ENCODE results near the gene HARS1.

The HARS1 gene

GRCh38 chr5:140635291-140636257, 55.6 kb downstream of the HARS1 start:
- DNase-seq (ENCODE audit: insufficient read length, low spot score), result no peak
- TF ChIP-seq PAX5 (IDR thresholded peaks at IDR 0.05; ENCODE audit: insufficient read depth, low read length, severe bottlenecking), result no peak
- no peak for TF ChIP-seq POLR2A (IDR thresholded peaks at IDR 0.05; ENCODE audit: low read depth, low read length)
- TF ChIP-seq POLR2AphosphoS5 (IDR thresholded peaks at IDR 0.05; ENCODE audit: low read depth, low read length), result no peak
- no peak for TF ChIP-seq POU2F2 (IDR thresholded peaks at IDR 0.05; ENCODE audit: low read depth, low read length)
- no peak for TF ChIP-seq SPI1 (IDR thresholded peaks at IDR 0.05; ENCODE audit: low read depth, low read length)
- TF ChIP-seq TAF1 (IDR thresholded peaks at IDR 0.05; ENCODE audit: low read depth, low read length), result no peak
- FAIRE-seq, result no peak

GRCh38 chr5:140634103-140634502, 57.1 kb downstream of the HARS1 start:
- TF ChIP-seq SPI1 (IDR thresholded peaks at IDR 0.05; ENCODE audit: low read depth, low read length) (no peak), POLR2AphosphoS5 (IDR thresholded peaks at IDR 0.05; ENCODE audit: low read depth, low read length) (no peak), POLR2A (IDR thresholded peaks at IDR 0.05; ENCODE audit: low read depth, low read length) (no peak), TAF1 (IDR thresholded peaks at IDR 0.05; ENCODE audit: low read depth, low read length) (no peak)
- FAIRE-seq (no peak), DNase-seq (ENCODE audit: insufficient read length, low spot score) (no peak)

- no peak for FAIRE-seq
- TF ChIP-seq SPI1 (IDR thresholded peaks at IDR 0.05; ENCODE audit: low read depth, low read length) (no peak), TAF1 (IDR thresholded peaks at IDR 0.05; ENCODE audit: low read depth, low read length) (no peak)
Observed at GRCh38 chr5:140633501-140633900, 57.7 kb downstream of the HARS1 start.

GRCh38 chr5:140633021-140633471, 58.1 kb downstream of the HARS1 start, which contains the start of gene CD14:
Gene CD14 (minus strand): TSS chr5:140633175. CDS start chr5:140633071, 104 bp downstream.
- TF ChIP-seq POLR2AphosphoS5 (IDR thresholded peaks at IDR 0.05; ENCODE audit: low read depth, low read length) (no peak), POU2F2 (IDR thresholded peaks at IDR 0.05; ENCODE audit: low read depth, low read length) (no peak), TAF1 (IDR thresholded peaks at IDR 0.05; ENCODE audit: low read depth, low read length) (no peak), SPI1 (IDR thresholded peaks at IDR 0.05; ENCODE audit: low read depth, low read length) (no peak), PAX5 (IDR thresholded peaks at IDR 0.05; ENCODE audit: insufficient read depth, low read length, severe bottlenecking) (no peak), POLR2A (IDR thresholded peaks at IDR 0.05; ENCODE audit: low read depth, low read length) (no peak)
- FAIRE-seq, result no peak
- no peak for DNase-seq (ENCODE audit: insufficient read length, low spot score)

More at GRCh38 chr5:140633501-140633900, 57.7 kb downstream of the HARS1 start:
- no peak for DNase-seq (ENCODE audit: insufficient read length, low spot score)

- TF ChIP-seq POLR2AphosphoS5 (IDR thresholded peaks at IDR 0.05; ENCODE audit: low read depth, low read length) (no peak), POU2F2 (IDR thresholded peaks at IDR 0.05; ENCODE audit: low read depth, low read length) (no peak), SPI1 (IDR thresholded peaks at IDR 0.05; ENCODE audit: low read depth, low read length) (no peak), TAF1 (IDR thresholded peaks at IDR 0.05; ENCODE audit: low read depth, low read length) (no peak), POLR2A (IDR thresholded peaks at IDR 0.05; ENCODE audit: low read depth, low read length) (no peak), PAX5 (IDR thresholded peaks at IDR 0.05; ENCODE audit: insufficient read depth, low read length, severe bottlenecking) (no peak)
- DNase-seq (ENCODE audit: insufficient read length, low spot score) (peak; percentile 39), FAIRE-seq (peak; percentile 90)
Observed at GRCh38 chr5:140632366-140633020, 58.7 kb downstream of the HARS1 start.

- TF ChIP-seq PAX5 (IDR thresholded peaks at IDR 0.05; ENCODE audit: insufficient read depth, low read length, severe bottlenecking) (no peak), SPI1 (IDR thresholded peaks at IDR 0.05; ENCODE audit: low read depth, low read length) (no peak), TAF1 (IDR thresholded peaks at IDR 0.05; ENCODE audit: low read depth, low read length) (no peak), POLR2A (IDR thresholded peaks at IDR 0.05; ENCODE audit: low read depth, low read length) (no peak), POLR2AphosphoS5 (IDR thresholded peaks at IDR 0.05; ENCODE audit: low read depth, low read length) (no peak), POU2F2 (IDR thresholded peaks at IDR 0.05; ENCODE audit: low read depth, low read length) (no peak)
- FAIRE-seq (no peak), DNase-seq (ENCODE audit: insufficient read length, low spot score) (peak; percentile 23)
Observed at GRCh38 chr5:140631831-140632365, 59.3 kb downstream of the HARS1 start.

GRCh38 chr5:140631036-140631417, 60.1 kb downstream of the HARS1 start:
- FAIRE-seq (no peak), DNase-seq (ENCODE audit: insufficient read length, low spot score) (no peak)
- TF ChIP-seq PAX5 (IDR thresholded peaks at IDR 0.05; ENCODE audit: insufficient read depth, low read length, severe bottlenecking), result no peak
- TF ChIP-seq POU2F2 (IDR thresholded peaks at IDR 0.05; ENCODE audit: low read depth, low read length), result no peak
- no peak for TF ChIP-seq POLR2AphosphoS5 (IDR thresholded peaks at IDR 0.05; ENCODE audit: low read depth, low read length)
- TF ChIP-seq SPI1 (IDR thresholded peaks at IDR 0.05; ENCODE audit: low read depth, low read length), result no peak
- TF ChIP-seq TAF1 (IDR thresholded peaks at IDR 0.05; ENCODE audit: low read depth, low read length), result no peak
- no peak for TF ChIP-seq POLR2A (IDR thresholded peaks at IDR 0.05; ENCODE audit: low read depth, low read length)

GRCh38 chr5:140630292-140631035, 60.7 kb downstream of the HARS1 start:
- no peak for TF ChIP-seq PAX5 (IDR thresholded peaks at IDR 0.05; ENCODE audit: insufficient read depth, low read length, severe bottlenecking)
- DNase-seq (ENCODE audit: insufficient read length, low spot score) (no peak), FAIRE-seq (no peak)

- DNase-seq (ENCODE audit: insufficient read length, low spot score) (no peak), FAIRE-seq (no peak)
Observed at GRCh38 chr5:140628711-140629110, 62.5 kb downstream of the HARS1 start.

More at GRCh38 chr5:140628711-140629110, 62.5 kb downstream of the HARS1 start:
- TF ChIP-seq POU2F2 (IDR thresholded peaks at IDR 0.05; ENCODE audit: low read depth, low read length) (no peak), SPI1 (IDR thresholded peaks at IDR 0.05; ENCODE audit: low read depth, low read length) (no peak), TAF1 (IDR thresholded peaks at IDR 0.05; ENCODE audit: low read depth, low read length) (no peak), POLR2A (IDR thresholded peaks at IDR 0.05; ENCODE audit: low read depth, low read length) (no peak), POLR2AphosphoS5 (IDR thresholded peaks at IDR 0.05; ENCODE audit: low read depth, low read length) (no peak), PAX5 (IDR thresholded peaks at IDR 0.05; ENCODE audit: insufficient read depth, low read length, severe bottlenecking) (no peak)

Measured in GM12891 (cell line).